GM18508 (cell line): Measurements from ENCODE around the gene GIPC2.
A peak's percentile ranks its signal among the peaks of the same experiment; 100 is the strongest.
"Not testable (repeated sequence)": the region's sequence is repeated elsewhere in the genome, so short reads cannot be mapped to it uniquely, and the experiment has no call there.

Source experiments
- ATAC-seq: cut with Tn5 transposase; IDR thresholded peaks from one replicate; pipeline ENCODE4 v1.9.1; 2021; ENCODE audit warnings: moderate number of reproducible peaks; ENCODE audit not compliant: insufficient read depth, unreplicated experiment

GIPC2 gene

GRCh38 chr1:78091886-78092285, 46.1 kb downstream of the GIPC2 start:
- no peak for ATAC-seq

GRCh38 chr1:78092643-78093042, 46.9 kb downstream of the GIPC2 start:
- no peak for ATAC-seq

- no peak for ATAC-seq
Measured at GRCh38 chr1:78093560-78093959, 47.8 kb downstream of the GIPC2 start.

DNA sequence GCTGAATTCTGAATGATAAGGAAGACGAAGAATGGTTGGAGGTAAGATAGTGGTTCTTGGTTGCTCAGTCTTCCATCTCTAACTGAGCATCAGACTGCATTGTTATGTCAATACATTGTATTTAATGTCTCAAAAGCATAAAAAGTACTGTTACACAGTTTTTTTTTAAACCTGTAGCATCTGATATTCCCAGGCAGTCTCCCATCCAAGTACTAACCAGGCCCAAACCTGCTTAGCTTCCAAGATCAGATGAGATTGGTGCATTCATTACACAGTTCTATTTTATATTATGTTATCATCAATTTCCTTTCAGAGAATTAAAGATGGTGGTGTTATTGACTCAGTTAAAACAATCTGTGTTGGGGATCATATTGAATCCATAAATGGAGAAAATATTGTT, 48.9 kb downstream of the GIPC2 start:
- ATAC-seq = no peak

GRCh38 chr1:78095593-78095992, 49.8 kb downstream of the GIPC2 start:
- no peak for ATAC-seq

DNA sequence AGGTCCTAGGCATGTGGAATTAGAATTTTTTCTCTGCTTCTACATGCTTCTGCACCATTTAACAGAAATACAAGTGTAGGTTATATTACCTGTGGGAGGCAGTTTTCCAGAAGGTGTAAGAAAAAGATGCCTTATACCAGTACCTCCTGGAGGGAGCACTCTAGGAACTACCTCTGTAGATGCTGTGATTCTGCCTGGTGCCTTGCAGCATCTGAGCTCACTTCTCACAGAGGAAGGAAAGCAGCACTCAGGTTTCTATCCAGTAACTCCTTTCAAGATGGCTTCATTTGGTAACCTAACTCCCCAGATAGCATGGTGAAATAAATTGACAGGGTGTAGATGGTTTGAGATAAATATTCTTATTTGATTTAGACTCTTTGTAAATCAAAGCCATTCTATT, 50.3 kb downstream of the GIPC2 start:
- ATAC-seq = no peak

GRCh38 chr1:78096976-78097375, 51.2 kb downstream of the GIPC2 start:
- ATAC-seq = no peak

DNA sequence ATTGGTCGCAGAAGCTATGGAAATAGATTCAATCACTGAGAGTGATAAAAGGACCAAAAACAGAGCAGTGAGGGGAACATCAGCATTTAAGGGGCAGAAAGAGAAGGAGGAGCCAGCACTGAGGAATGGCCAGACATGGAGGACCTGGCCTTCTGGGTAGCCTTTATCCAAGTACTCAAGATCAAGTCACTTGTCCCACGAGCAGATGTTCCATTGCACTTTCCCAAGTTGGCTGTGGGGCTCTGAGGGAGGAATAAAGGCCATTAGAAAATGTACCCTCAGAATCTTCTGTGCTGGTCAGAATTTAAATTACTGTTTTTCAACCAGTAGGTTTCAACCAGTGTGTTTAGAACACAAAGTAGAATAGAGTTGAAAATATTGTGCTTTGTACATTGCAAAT, 55.3 kb downstream of the GIPC2 start:
- no peak for ATAC-seq

- ATAC-seq = no peak
Measured at GRCh38 chr1:78101514-78101913, 55.7 kb downstream of the GIPC2 start.

GRCh38 chr1:78102082-78102481, 56.3 kb downstream of the GIPC2 start:
- ATAC-seq = no peak

DNA sequence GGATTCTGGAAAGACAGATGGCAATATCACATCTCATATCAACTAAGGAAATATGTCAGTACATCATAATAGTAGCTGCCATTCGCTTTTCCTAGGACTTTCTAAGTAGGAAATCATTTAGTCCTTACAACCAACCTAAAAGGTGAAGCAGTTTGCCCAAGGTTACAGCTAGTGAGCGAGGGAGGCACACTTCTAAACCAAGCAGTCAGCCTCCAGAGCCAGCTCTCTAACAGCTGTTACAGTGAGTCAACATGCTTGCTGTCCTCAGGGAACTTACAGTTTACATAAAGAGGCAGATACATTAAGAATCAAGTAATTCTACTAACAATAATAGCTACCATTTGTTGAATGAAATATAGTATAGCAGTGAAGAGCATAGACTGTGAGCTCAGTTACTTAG, 57.1 kb downstream of the GIPC2 start:
- no peak for ATAC-seq

GRCh38 chr1:78104322-78104721, 58.6 kb downstream of the GIPC2 start:
- ATAC-seq = no peak

- ATAC-seq = not testable (repeated sequence)
Measured at GRCh38 chr1:78109659-78110058, 63.9 kb downstream of the GIPC2 start.

GRCh38 chr1:78113156-78113916, 67.6 kb downstream of the GIPC2 start:
- no peak for ATAC-seq

GRCh38 chr1:78114034-78114956, 68.5 kb downstream of the GIPC2 start:
- ATAC-seq = peak; percentile 75

- ATAC-seq = not testable (repeated sequence)
Measured at GRCh38 chr1:78120485-78120884, 74.7 kb downstream of the GIPC2 start.

- no peak for ATAC-seq
Measured at GRCh38 chr1:78121710-78122109, 75.9 kb downstream of the GIPC2 start.

DNA sequence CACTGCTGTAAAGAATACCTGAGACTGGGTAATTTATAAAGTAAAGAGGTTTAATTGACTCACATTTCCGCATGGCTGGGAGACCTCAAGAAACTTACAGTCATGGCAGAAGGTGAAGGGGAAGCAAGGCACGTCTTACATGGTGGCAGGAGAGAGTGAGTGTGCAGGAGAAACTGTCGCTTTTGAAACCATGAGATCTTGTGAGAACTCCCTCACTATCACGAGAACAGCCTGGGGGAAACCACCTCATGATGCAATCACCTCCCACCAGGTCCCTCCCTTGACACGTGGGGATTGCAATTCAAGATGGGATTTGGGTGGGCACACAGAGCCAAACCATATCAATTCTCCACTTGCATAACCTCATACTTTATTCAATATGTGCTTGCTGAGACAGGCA, 76.6 kb downstream of the GIPC2 start:
- ATAC-seq = no peak

- ATAC-seq = no peak
Measured at GRCh38 chr1:78126506-78126905, 80.7 kb downstream of the GIPC2 start.

DNA sequence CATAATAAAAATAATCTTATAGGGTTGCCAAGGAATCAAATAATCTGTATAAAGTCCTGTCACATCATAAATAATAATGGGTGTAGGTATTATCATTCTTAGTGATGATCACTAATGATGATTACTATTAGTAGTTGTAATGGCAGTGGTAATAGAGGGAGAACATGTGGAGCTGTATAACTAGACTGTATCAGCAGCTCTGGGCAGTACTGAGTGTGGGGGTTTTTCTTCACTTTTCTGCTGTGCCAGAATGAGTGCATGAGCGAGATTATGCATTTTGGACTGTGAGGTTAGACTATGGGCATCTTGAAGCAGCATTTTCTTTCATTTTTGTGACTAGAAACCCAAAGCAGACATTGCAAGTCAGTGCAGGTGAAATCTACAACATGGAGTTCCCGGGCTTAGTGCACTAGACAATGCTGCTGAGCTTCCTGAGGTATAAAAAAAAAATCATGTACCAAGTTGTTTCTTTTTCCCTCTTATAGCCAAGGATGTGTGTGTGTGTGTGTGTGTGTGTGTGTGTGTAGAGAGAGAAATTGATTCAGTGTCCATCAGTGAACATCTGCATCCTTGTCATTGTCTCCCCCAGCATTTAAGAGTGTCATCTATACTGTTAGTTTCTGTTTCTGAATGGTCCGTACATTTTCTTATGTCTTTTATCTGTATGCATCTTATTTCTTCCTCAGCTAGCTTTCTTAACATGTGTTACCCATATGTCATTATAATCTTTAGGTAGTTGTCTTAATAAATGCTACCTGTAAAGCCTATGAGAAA, 86.6 kb downstream of the GIPC2 start:
- ATAC-seq = no peak

GRCh38 chr1:78132948-78133322, 87.2 kb downstream of the GIPC2 start:
- no peak for ATAC-seq
